Neural progenitor cell (in vitro differentiated cells): ENCODE measurements around the gene UBE2L6. TPM values are rescaled to one million over a fixed set of nuclear protein-coding genes. Genes with fewer than 3 reads are reported as not detected.

Experiments used
- DNase-seq: peaks from one replicate; pipeline ENCODE4 v3.0.0-alpha.2; 2016; ENCODE audit warnings: low spot score
- H2AFZ ChIP-seq: fragments of 200-600 bp; sonication (generic); replicated peaks from 2 replicates; pipeline ENCODE4 v1.6.1; 2016; ENCODE audit warnings: antibody characterized with exemption
- H3F3A ChIP-seq: fragments of 200-600 bp; sonication (generic); 2 replicates; pipeline ENCODE4 v1.6.1; 2016; ENCODE audit warnings: antibody characterized with exemption, low read depth
- H3K27ac ChIP-seq: fragments of 200-600 bp; sonication (generic); 2 replicates; pipeline ENCODE4 v1.5.1; 2016; ENCODE audit warnings: mild to moderate bottlenecking
- H3K27me3 ChIP-seq: fragments of 200-600 bp; sonication (generic); 2 replicates; pipeline ENCODE4 v1.6.1; 2016; ENCODE audit warnings: mild to moderate bottlenecking, moderate library complexity
- H3K36me3 ChIP-seq: fragments of 200-600 bp; sonication (generic); 2 replicates; pipeline ENCODE4 v1.5.1; 2016
- H3K4me1 ChIP-seq: fragments of 200-600 bp; sonication (generic); 2 replicates; pipeline ENCODE4 v1.6.1; 2016; ENCODE audit warnings: mixed run types
- H3K4me2 ChIP-seq: fragments of 200-600 bp; sonication (generic); 2 replicates; pipeline ENCODE4 v1.6.1; 2016
- H3K4me3 ChIP-seq: fragments of 200-600 bp; sonication (generic); 2 replicates; pipeline ENCODE4 v1.5.1; 2016
- H3K79me2 ChIP-seq: fragments of 200-600 bp; sonication (generic); 2 replicates; pipeline ENCODE4 v1.6.1; 2016; ENCODE audit warnings: low read depth
- H3K9ac ChIP-seq: fragments of 200-600 bp; sonication (generic); 2 replicates; pipeline ENCODE4 v1.6.1; 2016
- H3K9me3 ChIP-seq: fragments of 200-600 bp; sonication (generic); 2 replicates; pipeline ENCODE4 v1.5.1; 2016; ENCODE audit warnings: low read depth
- H4K20me1 ChIP-seq: fragments of 200-600 bp; sonication (generic); 2 replicates; pipeline ENCODE4 v1.6.1; 2016; ENCODE audit warnings: low read depth
- H3K27ac Mint-ChIP-seq: 3 replicates; pipeline ENCODE4 v1.8.0; 2021; ENCODE audit warnings: mixed read lengths
- H3K27me3 Mint-ChIP-seq: 2 replicates; pipeline ENCODE4 v1.8.0; 2022; ENCODE audit warnings: low read depth, mild to moderate bottlenecking, inconsistent platforms, moderate library complexity, mixed read lengths; ENCODE audit not compliant: insufficient read depth
- H3K36me3 Mint-ChIP-seq: 3 replicates; pipeline ENCODE4 v1.8.0; 2021; ENCODE audit warnings: mixed read lengths
- H3K4me1 Mint-ChIP-seq: 3 replicates; pipeline ENCODE4 v1.8.0; 2021; ENCODE audit warnings: mixed read lengths
- H3K4me3 Mint-ChIP-seq: 3 replicates; pipeline ENCODE4 v1.8.0; 2021; ENCODE audit warnings: mild to moderate bottlenecking, moderate library complexity, mixed read lengths
- H3K9me3 Mint-ChIP-seq: 3 replicates; pipeline ENCODE4 v1.8.0; 2020; ENCODE audit warnings: mixed read lengths
- EZH2 ChIP-seq: fragments of 200-600 bp; sonication (generic); IDR thresholded peaks from 2 replicates; pipeline ENCODE4 v1.6.1; 2017; ENCODE audit warnings: antibody characterized with exemption, mild to moderate bottlenecking, moderate library complexity
- EZH2phosphoT487 ChIP-seq: fragments of 200-600 bp; sonication (generic); IDR thresholded peaks from 2 replicates; pipeline ENCODE4 v1.6.1; 2017; ENCODE audit warnings: antibody characterized with exemption
- total RNA-seq: library from RNA; depleted of rRNA; stranded (reverse); fragments of >200 nt; gene quantifications from 2 replicates; pipeline ENCODE4 v1.2.3, GENCODE V29; 2015; ENCODE audit warnings: low replicate concordance
- TF ChIP-seq, protein P1 (sequence below): fragments of 200-600 bp; sonication (generic); IDR thresholded peaks from 2 replicates; pipeline ENCODE4 v1.5.1; 2017; ENCODE audit warnings: antibody characterized with exemption, mild to moderate bottlenecking

The UBE2L6 gene
- total RNA-seq, 1 donor from 2014 or later, result 76.2 TPM

DNA sequence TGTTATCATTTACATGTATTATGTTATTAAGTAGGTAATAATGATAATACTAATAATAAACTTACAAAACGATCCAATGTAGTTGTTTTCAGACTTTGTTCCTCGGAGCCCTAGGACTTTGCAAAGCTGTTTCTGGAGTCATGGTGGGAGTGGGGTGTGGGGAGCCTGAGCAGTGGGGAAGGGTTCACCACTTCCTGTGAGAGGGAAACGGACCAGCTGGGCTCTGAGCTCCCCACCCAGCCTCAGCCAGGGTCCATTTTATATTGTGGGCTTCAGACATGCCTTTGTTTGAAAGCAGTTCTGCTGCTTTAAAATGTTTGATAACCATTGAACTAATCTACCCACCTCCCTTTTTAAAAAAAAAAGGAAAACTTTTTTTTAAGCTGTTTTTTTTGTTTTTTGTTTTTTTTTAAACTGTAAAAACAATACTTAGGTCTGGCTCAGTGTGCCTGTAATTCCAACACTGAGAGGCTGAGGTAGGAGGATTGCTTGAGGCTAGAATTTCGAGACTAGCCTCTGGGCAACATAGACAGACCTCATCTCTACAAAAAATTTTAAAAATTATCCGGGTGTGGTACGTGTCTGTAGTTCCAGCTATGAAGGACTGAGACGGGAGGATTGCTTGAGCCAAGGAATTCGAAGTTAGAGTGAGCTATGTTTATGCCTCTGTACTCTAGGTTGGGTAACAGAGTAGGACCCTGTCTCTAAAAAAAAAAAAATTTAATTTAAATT, 37.0 kb upstream of the UBE2L6 start:
- Histone ChIP-seq H3K9me3 (no peaks in the 10 kb centered on the region), H3K4me3 (no peak overlapping the region), H3K4me1 (peaks cover 4% of the 10 kb centered on the region), H3K36me3 (peaks cover 3% of the 10 kb centered on the region), H3K27ac (no peak overlapping the region), H3K9ac (no peak overlapping the region), H4K20me1 (no peaks in the 10 kb centered on the region), H3K4me2 (no peak overlapping the region), H3F3A (peaks cover 5% of the 10 kb centered on the region), H3K79me2 (peaks cover 8% of the 10 kb centered on the region), H2AFZ (no peak overlapping the region), H3K27me3 (no peaks in the 10 kb centered on the region)
- no peak overlapping the region for H3K4me3 Mint-ChIP-seq
- H3K9me3 Mint-ChIP-seq, result no peaks in the 10 kb centered on the region
- no peak overlapping the region for H3K27ac Mint-ChIP-seq
- H3K36me3 Mint-ChIP-seq, result peaks cover 27% of the 10 kb centered on the region
- DNase-seq, result no peak
- TF ChIP-seq EZH2phosphoT487, result no peak
- TF ChIP-seq, protein P1, sequence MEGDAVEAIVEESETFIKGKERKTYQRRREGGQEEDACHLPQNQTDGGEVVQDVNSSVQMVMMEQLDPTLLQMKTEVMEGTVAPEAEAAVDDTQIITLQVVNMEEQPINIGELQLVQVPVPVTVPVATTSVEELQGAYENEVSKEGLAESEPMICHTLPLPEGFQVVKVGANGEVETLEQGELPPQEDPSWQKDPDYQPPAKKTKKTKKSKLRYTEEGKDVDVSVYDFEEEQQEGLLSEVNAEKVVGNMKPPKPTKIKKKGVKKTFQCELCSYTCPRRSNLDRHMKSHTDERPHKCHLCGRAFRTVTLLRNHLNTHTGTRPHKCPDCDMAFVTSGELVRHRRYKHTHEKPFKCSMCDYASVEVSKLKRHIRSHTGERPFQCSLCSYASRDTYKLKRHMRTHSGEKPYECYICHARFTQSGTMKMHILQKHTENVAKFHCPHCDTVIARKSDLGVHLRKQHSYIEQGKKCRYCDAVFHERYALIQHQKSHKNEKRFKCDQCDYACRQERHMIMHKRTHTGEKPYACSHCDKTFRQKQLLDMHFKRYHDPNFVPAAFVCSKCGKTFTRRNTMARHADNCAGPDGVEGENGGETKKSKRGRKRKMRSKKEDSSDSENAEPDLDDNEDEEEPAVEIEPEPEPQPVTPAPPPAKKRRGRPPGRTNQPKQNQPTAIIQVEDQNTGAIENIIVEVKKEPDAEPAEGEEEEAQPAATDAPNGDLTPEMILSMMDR, result no peak
- TF ChIP-seq EZH2, result no peak
- H3K4me1 Mint-ChIP-seq, result peaks cover 11% of the 10 kb centered on the region
- peaks cover 8% of the 10 kb centered on the region for H3K27me3 Mint-ChIP-seq

DNA sequence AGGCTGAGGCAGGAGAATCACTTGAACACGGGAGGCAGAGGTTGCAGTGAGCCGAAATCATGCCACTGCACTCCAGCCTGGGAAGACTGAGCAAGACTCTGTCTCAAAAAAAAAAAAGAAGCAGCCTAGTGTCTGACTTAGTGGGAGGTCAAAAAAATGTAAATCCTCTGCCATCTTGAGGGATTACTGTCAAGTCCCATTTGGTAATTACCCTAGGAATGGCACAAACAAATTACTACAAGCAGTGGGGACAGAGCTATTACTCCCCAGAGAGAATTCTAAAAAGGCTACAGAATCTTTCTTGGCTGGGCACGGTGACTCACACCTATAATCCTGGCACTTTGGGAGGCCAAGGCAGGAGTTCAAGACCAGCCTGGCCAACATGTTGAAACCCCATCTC, 33.8 kb upstream of the UBE2L6 start:
- no peak for TF ChIP-seq EZH2
- no peak for TF ChIP-seq EZH2phosphoT487
- TF ChIP-seq, protein P1, result no peak
- no peaks in the 10 kb centered on the region for H4K20me1 ChIP-seq

GRCh38 chr11:57599381-57599780, 31.9 kb upstream of the UBE2L6 start:
- H3K27ac Mint-ChIP-seq, result peak overlapping the region; percentile 47

More for the DNA sequence above, 33.8 kb upstream of the UBE2L6 start:
- Mint-ChIP-seq H3K4me3 (no peak overlapping the region), H3K36me3 (peaks cover 17% of the 10 kb centered on the region), H3K27me3 (peaks cover 8% of the 10 kb centered on the region), H3K9me3 (no peaks in the 10 kb centered on the region), H3K4me1 (peaks cover 34% of the 10 kb centered on the region), H3K27ac (no peak overlapping the region)
- Histone ChIP-seq H3K4me3 (no peak overlapping the region), H2AFZ (no peak overlapping the region), H3K27me3 (no peaks in the 10 kb centered on the region), H3F3A (peaks cover 36% of the 10 kb centered on the region), H3K27ac (no peak overlapping the region), H3K79me2 (peaks cover 20% of the 10 kb centered on the region), H3K9ac (no peak overlapping the region), H3K36me3 (no peaks in the 10 kb centered on the region), H3K9me3 (no peaks in the 10 kb centered on the region), H3K4me2 (no peak overlapping the region), H3K4me1 (peaks cover 27% of the 10 kb centered on the region)
- DNase-seq, result peak; percentile 34

More at GRCh38 chr11:57599381-57599780, 31.9 kb upstream of the UBE2L6 start:
- no peak for DNase-seq
- no peaks in the 10 kb centered on the region for H3K27me3 ChIP-seq
- Mint-ChIP-seq H3K36me3 (peaks cover 14% of the 10 kb centered on the region), H3K9me3 (no peaks in the 10 kb centered on the region), H3K4me3 (peak overlapping the region; percentile 78), H3K27me3 (peaks cover 8% of the 10 kb centered on the region), H3K4me1 (peaks cover 47% of the 10 kb centered on the region)
- peaks cover 20% of the 10 kb centered on the region for H3K79me2 ChIP-seq
- no peaks in the 10 kb centered on the region for H3K36me3 ChIP-seq
- peaks cover 45% of the 10 kb centered on the region for H3F3A ChIP-seq
- no peak overlapping the region for H3K9ac ChIP-seq
- H3K9me3 ChIP-seq, result no peaks in the 10 kb centered on the region
- peaks cover 42% of the 10 kb centered on the region for H3K4me1 ChIP-seq
- H4K20me1 ChIP-seq, result no peaks in the 10 kb centered on the region
- TF ChIP-seq, protein P1, result no peak
- TF ChIP-seq EZH2phosphoT487, result no peak
- TF ChIP-seq EZH2, result no peak
- no peak overlapping the region for H2AFZ ChIP-seq
- H3K4me2 ChIP-seq, result peak overlapping the region; percentile 76
- H3K4me3 ChIP-seq, result peak overlapping the region; percentile 56
- peak overlapping the region; percentile 97 for H3K27ac ChIP-seq
